GM21528 (cell line): Measurements from ENCODE around the gene TP53INP2.
A peak's percentile ranks its signal among the peaks of the same experiment; 100 is the strongest.
"Not testable (repeated sequence)": the region's sequence is repeated elsewhere in the genome, so short reads cannot be mapped to it uniquely, and the experiment has no call there.

Source experiments
- ATAC-seq: cut with Tn5 transposase; IDR thresholded peaks from one replicate; pipeline ENCODE4 v1.9.1; 2021; ENCODE audit warnings: mild to moderate bottlenecking, moderate library complexity; ENCODE audit not compliant: unreplicated experiment, low FRiP score

Gene TP53INP2

DNA sequence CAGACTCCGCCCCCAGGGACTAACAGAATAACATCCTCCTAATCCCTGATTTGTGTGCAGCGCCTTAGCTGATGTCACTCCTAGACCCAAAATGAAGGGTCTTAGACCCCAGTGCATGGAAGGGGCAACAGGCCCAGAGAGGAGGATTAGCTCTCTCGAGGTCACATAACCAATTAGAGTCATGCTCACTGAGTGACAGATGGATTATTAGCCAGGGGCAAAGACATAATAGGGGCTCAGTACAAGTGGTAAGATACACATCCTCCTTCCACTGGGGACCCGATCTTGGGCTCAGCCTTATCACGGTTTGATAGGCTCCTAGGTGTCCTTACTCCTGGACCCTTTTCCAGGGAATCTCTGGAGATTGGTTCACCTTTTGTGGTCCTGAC is 858 bp downstream of the TP53INP2 start:
- no peak for ATAC-seq

DNA sequence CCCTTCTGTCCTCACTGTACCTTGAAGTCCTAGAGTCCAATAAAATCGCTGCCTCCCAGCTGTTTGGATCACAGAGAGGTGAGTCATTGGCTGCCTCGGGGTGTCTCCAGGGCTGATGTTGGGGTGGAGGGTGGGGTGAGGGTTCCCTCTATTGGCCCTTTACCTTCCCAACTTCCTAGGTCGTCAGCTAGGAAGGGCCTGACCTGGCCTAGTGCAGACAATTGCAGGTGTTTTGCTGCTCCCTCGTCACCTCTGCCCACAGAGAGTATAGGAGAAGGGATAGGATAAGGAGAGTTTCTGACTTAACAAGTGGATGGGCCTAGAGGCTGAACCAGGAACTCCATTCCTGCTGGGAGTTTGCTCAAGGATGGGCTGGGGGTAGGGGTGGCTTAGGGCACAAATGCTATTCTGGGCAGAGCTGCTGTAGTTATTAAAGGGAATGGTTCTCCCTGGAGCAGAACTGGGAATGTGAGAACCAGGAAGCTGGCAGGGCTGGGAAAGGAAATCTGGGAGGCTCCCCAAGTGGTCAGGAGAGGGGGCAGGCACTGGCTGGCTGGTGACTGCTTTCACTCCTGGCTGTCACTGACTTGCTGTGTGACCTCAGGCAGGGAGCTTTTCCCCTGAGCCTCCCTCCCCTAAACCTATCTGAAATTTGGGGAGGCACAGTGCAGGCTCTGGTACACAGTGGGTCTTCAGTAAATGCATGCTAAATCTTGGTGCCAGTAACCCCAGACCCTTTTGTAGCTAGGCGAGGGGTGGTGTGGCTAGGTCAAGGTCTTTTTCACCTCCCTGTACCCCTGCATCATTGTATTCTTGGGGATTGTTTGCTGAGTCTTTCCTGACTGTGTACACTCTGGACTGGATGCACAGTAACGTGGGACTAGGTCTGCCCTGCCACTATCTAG is 1.5 kb downstream of the TP53INP2 start:
- ATAC-seq = no peak

- no peak for ATAC-seq
These were observed 2.2 kb downstream of the TP53INP2 start for GRCh38 chr20:34706302-34706875.

DNA sequence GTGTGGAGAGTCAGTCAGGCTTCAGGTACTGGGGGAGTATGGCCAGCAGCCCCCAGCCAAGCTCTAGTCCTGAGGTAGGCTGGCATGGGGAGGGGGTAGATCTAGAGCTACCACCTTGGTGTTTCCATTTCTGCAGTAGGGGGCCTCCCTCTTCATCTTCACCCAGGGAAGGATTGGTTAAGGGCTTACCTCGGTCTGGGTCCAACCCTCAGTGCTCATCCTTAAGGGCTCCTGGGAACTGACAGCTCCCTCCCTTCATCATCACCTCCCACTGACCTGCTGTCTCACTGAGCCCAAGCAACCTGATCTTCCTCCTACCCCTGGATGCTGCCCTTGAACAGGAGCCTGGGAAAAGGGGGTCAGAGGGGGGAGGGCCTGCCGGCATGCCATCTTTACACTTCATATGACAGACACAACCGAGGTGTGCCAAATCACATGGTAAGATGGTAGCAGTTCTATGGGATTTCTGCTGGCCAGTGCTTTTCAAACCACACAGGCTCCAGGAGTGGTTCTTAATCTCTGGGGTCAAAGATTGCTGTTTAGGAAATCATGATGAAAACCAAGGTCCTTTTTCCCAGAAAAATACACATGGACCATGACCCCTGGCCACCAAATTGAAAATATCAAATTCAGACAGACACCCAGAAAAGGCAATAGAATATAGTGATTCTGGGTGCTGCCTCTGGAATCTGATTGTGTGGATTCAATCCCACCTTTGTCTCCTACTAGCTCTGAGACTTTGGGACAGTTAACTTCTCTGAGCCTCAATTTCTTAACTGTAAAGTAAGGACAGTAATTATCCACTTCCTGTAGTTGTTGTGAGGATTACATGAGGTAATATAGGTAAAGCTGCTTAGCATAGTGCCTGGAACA is 3.0 kb downstream of the TP53INP2 start:
- ATAC-seq = no peak

DNA sequence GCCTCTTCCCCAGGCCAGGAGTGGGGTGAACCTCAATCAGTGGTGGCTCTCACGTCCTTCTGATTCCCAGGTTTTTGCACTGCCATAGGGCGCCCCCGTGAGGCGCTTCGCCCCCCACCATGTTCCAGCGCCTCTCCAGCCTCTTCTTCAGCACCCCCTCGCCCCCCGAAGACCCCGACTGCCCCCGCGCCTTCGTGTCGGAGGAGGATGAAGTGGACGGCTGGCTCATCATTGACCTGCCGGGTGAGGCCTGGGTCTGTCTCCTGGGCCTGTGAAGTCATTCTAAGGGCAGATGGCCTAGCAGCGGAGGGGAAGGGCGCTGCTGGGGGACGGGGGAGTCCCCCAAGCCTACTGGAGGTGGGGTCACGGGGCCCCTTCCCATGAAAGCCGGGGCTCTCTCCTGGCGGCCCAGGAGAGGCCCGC is 4.5 kb downstream of the TP53INP2 start:
- ATAC-seq = peak; percentile 9

DNA sequence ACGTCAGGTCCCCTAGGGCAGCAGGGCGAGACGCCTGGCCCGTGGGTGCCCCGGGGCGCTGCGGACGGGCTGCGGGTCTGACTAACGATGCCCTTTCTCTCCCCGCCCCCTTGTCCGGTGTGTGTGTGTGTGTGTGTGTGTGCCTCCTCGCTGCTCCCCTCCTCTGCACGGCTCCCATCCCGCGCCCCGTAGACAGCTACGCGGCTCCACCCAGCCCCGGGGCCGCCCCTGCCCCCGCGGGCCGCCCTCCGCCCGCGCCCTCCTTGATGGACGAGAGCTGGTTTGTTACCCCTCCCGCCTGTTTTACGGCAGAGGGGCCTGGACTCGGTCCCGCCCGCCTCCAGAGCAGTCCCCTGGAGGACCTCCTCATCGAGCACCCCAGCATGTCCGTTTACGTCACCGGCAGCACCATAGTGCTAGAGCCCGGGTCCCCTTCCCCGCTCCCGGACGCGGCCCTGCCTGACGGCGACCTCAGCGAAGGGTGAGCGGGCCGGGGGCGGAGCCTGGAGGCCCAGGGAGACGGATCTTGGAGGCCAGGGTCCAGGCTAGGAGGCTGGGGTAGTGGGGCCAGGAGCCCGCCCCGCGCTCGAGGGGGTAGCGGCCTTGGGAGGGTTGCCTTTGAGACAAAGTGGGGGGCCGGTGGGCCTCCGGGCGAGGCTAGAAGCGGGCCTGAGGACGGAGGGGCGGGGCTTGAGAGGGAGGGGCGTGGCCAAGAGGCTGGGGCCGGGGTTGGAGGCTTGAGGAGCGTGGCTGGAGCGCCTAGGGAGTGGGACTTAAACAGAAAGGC is 5.1 kb downstream of the TP53INP2 start:
- ATAC-seq = peak; percentile 48

GRCh38 chr20:34709831-34710567 is 5.9 kb downstream of the TP53INP2 start:
- ATAC-seq = peak; percentile 39

- no peak for ATAC-seq
These were observed 6.4 kb downstream of the TP53INP2 start for GRCh38 chr20:34710568-34710839.

DNA sequence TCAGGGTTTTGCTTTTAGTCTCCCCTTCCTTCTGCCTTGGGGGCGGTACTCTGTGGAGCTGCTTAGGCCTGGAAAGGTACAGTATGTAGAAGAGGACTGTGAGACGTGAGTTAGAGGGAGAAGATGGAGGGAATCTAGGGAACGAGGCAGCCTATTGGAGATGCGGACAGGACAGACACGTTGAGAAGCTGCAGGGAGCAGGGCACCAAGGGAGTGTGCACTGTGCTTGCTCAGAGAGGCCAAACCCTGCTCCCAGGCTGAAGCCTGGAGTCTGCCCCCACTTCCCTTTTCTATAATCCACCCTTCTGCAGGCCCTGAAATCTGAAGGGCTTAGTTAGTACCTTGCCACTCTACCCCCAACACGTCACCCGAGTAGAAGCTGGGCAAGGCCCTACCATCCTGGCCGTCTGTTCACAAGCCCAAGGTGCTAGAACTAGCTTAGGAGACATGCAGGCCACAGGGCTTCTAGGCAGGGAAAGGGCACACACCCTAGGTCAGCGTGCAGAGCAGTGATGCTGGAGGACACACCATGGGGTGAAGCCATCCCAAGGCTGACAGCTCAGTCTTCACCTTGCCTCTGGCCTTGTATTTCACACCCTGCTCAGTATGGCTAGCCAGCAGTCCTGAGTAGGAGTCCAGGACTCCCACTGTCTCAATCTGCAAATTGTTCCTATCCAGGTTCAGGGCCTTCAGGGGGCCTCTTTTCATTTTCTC is 6.9 kb downstream of the TP53INP2 start:
- no peak for ATAC-seq

- ATAC-seq = no peak
These were observed 7.8 kb downstream of the TP53INP2 start for GRCh38 chr20:34711813-34712430.

DNA sequence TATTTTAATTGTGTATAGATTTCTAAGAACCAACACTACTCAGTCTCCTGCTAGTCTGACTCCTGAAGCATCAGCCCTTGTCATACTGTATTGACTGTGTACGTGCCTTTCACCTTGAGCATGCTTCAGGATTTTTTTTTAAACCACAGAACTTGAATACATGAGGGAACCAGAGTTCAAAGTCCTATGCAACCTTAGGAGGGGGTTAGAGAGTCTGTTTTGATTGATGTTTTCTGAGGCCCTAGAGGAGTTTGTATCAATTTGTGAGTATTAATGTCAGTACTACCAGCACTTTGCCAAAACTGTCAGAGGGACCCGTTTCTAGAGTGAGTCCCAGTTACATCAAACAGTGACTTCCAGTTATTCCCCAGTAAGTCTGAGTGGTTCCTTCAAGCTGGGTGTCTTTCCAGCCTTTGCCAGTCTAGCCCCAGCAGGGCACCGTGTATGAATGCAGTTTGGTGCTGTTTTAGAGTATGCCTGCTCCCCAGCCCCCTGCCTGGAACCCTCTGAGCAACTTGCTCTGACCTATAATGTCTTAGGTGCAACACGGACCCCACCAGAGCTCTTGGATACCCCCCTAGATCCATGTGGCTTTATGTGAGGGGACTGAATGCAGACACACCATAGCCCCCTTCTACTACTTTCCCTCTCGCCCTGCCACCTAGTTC is 8.5 kb downstream of the TP53INP2 start:
- ATAC-seq = no peak

DNA sequence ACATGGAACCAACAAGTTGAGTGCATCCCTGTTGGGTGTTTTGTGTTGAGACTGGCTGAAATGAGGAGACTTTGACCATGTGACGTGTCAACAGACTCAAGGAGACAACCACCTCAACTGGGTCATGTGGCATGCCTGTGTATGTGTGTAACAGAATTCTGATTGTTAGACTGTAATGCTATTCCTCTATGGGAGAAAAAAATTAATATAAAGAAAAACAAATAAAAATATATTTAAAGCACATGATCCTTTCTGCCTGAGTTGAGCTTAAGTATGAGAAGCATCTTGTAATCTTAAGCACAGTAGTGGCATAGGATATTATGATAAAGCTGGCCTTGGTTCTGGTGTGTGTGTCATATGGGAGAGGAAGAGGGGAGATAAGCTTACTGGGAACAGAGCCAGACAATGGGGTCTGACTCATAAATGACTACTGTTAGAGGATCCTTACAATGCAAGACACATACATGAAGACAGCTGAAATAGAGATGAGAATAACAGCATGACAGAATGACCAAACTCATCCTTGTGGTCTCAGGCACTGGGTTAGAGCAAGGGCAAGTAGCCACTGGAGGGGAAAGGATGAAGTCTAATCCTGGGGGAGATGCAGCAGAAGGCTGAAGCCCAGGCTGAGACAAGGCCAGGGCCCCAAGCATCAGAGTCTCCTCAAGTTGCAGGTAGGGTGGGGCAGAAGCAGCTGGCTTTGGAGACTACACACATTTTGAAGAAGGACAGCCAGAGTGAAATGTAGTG is 9.2 kb downstream of the TP53INP2 start:
- no peak for ATAC-seq

DNA sequence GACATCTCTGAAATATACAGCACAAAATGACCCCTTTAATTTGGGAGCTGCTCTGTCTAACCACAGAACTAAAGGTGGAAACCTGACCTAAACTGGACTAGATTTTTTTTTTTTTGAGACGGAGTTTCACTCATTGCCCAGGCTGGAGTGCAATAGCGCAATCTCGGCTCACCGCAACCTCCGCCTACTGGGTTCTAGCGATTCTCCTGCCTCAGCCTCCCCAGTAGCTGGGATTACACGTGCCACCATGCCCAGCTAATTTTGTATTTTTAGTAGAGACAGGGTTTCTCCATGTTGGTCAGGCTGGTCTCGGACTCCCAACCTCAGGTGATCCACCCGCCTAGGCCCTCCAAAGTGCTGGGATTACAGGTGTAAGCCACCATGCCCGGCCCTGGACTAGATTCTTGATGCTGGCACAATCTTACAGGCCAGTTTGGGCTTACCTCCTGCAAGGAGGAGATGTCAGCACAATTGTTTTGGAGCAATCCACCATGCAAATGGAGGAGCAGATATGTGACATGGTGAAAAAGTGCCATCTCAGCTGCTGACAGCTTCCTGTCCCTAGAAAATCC is 9.9 kb downstream of the TP53INP2 start:
- ATAC-seq = not testable (repeated sequence)

DNA sequence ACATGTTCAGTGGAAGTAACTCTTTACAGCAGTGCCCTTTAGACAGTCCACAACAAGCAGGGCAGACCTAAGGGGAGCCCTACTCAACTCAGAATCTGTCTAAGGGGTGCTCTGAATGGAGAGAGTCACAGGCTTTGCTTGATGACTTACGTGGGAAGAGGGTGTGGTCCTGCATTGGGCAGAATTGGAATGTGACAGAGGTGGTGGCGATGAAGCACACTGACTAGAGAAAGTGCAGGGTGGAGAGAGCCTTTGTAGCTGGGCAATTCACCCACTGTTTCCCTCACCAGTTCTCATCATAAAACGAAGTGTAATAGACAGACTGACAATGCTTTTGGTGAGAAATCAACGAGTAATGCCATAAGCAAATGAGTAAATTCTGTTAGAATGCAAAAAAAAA is 11.2 kb downstream of the TP53INP2 start:
- no peak for ATAC-seq

DNA sequence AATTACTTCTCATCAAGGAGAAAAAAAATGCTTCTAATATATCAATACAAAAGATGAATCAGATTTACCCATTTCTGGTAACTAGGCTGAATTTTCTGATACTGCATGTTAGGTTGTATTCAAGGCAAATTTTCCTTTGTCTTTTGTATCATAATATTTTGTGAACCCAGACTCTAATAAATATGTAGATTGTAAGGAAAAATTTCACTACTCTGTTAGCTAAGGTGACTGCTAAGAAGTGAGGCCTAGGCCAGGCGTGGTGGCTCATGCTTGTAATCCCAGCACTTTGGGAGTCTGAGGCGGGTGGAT is 12.7 kb downstream of the TP53INP2 start:
- ATAC-seq = no peak

DNA sequence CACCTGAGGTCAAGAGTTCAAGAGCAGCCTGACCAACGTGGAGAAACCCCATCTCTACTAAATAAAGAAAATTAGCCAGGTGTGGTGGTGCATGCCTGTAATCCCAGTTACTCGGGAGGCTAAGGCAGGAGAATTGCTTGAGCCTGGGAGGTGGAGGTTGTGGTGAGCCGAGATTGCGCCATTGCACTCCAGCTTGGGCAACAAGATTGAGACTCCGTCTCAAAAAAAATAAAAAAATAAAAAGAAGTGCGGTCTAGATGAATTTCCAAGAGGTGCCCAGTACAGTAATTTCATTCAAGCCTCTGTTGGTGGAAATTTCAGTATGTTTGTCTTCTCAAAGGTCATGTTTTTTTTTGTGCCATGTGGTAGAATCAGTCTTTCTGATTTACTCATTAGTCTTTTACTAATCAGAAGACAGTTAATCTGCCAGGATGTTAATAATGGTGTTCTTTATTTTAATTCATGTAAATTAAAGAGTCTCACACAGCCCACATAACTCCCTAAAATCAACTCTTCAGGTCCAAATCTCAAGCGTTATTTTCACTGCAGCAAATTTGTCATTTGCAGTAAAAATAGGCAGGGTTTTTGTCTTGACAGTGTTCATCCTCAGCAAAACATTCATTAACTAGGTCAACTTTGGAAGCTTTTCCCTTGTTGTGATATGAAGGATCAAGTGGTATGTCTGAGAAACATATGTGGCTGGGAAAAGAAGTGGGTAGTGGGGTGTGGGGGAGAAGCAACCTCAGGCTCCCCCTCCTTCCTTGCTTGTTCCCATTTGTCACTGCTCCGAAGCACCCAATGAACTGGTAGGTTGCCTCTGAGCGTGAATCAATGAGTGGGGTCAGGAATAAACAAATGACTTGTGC is 13.3 kb downstream of the TP53INP2 start:
- no peak for ATAC-seq
